ENCODE data around the gene CDH3.

GRCh38 chr16:68668266-68668665, 23.2 kb downstream of the CDH3 start:
- TF ChIP-seq MAX (IDR thresholded peaks at IDR 0.05) (no peak), YY1 (IDR thresholded peaks at IDR 0.05; ENCODE audit: low read depth) (no peak), EP300 (IDR thresholded peaks at IDR 0.05; ENCODE audit: borderline replicate concordance) (no peak), CREB1 (IDR thresholded peaks at IDR 0.05; ENCODE audit: low read depth) (no peak)

All from Ishikawa (cell line).